K562 (cell line): ENCODE data around the gene NUMB.

Experiments
- CREB3 ChIP-seq: fragments of 450-650 bp; conservative IDR thresholded peaks from 2 replicates; pipeline ENCODE4 v1.6.1; 2016; ENCODE audit warnings: missing genetic modification characterization, low read depth, mild to moderate bottlenecking, missing compliant biosample characterization, moderate library complexity
- CTBP1 ChIP-seq: fragments of 450-650 bp; IDR thresholded peaks from 2 replicates; pipeline ENCODE4 v1.6.1; 2016; ENCODE audit warnings: borderline replicate concordance
- EP300 ChIP-seq: IDR thresholded peaks from 2 replicates; pipeline ENCODE4 v1.6.1; 2012; ENCODE audit warnings: low read length, improper control_type of control experiment
- FOXJ3 ChIP-seq: sonication (generic); formaldehyde crosslinking; IDR thresholded peaks from 2 replicates; pipeline ENCODE4 v1.4.0; 2020; ENCODE audit warnings: mild to moderate bottlenecking, missing genetic modification reagents
- KLF6 ChIP-seq: fragments of 250-450 bp; sonication (Bioruptor Pico); IDR thresholded peaks from 2 replicates; pipeline ENCODE4 v1.4.0; 2020; ENCODE audit warnings: mild to moderate bottlenecking, moderate library complexity, borderline replicate concordance
- NFYB ChIP-seq: IDR thresholded peaks from 2 replicates; pipeline ENCODE4 v1.6.1; 2011; ENCODE audit warnings: mild to moderate bottlenecking, moderate library complexity; ENCODE audit not compliant: insufficient read length; ENCODE audit errors: extremely low read depth
- PHF21A ChIP-seq: fragments of 450-650 bp; IDR thresholded peaks from 2 replicates; pipeline ENCODE4 v1.6.1; 2017; ENCODE audit warnings: low read depth, borderline replicate concordance
- RCOR1 ChIP-seq, 2 experiments: IDR thresholded peaks; 2 replicates each; pipeline ENCODE4 v1.6.1; 2012; ENCODE audit warnings: low read depth in 2 of 2, low read length in 2 of 2, borderline replicate concordance in 1 of 2, improper control_type of control experiment in 1 of 2
- ZNF274 ChIP-seq: IDR thresholded peaks from 2 replicates; pipeline ENCODE4 v1.6.1; 2011; ENCODE audit warnings: low read depth, mild to moderate bottlenecking, low read length, moderate library complexity, borderline replicate concordance
- ZNF707 ChIP-seq: fragments of 250-450 bp; sonication (Bioruptor Pico); conservative IDR thresholded peaks from 2 replicates; pipeline ENCODE4 v1.8.0; 2022; ENCODE audit warnings: inconsistent platforms, mild to moderate bottlenecking, moderate library complexity

GRCh38 chr14:73324533-73324932 is 133.8 kb downstream of the NUMB start:
- TF ChIP-seq FOXJ3 (CRISPR knock-in tag) = no peak
- no peak for TF ChIP-seq ZNF707 (CRISPR knock-in tag)
- TF ChIP-seq CTBP1 = no peak
- TF ChIP-seq CREB3 (tag) = no peak
- no peak for TF ChIP-seq EP300
- no peak for TF ChIP-seq ZNF274
- no peak for TF ChIP-seq KLF6 (CRISPR knock-in tag)
- TF ChIP-seq NFYB = no peak
- TF ChIP-seq PHF21A = no peak
- TF ChIP-seq RCOR1 (IDR thresholded peaks at IDR 0.05; ENCODE audit: borderline replicate concordance in 1 of 2, low read depth in 2 of 2, low read length in 2 of 2) = no peak
